Endothelial cell of umbilical vein (primary cell): Measurements from ENCODE around the gene DNAH9. TPM values are rescaled to one million over a fixed set of nuclear protein-coding genes. Genes with fewer than 3 reads are reported as not detected.

Experiments
- BruUV-seq: library from RNA; stranded (reverse); fragments of 400-500 nt; replicated peaks from 2 replicates; lab custom pipeline; 2021; lab: Mats Ljungman, UMichigan
- CTCF ChIA-PET: fragments of 300-600, 350-600 bp; sonication (Branson Sonifier 250); formaldehyde crosslinking; loops from one replicate; lab custom pipeline; 2021; ENCODE audit warnings: antibody characterized with exemption, inconsistent platforms; lab: Charles Lee
- POLR2A ChIA-PET: fragments of 300-600, 350-600 bp; sonication (Branson Sonifier 250); formaldehyde crosslinking; loops from one replicate; lab custom pipeline; 2021; ENCODE audit warnings: antibody characterized with exemption, inconsistent platforms; lab: Charles Lee
- DNase-seq: peaks from one replicate; pipeline ENCODE4 v3.0.0-alpha.2; 2011; ENCODE audit warnings: low read depth, low spot score
- FAIRE-seq: peaks from 2 replicates; lab custom pipeline; 2011; peaks lifted over from hg19 to GRCh38; lab: Jason Lieb, UNC
- H2AFZ ChIP-seq: 2 replicates; pipeline ENCODE4 v1.6.0; 2012; ENCODE audit warnings: low read depth, low read length, control low read depth, inconsistent platforms
- H3K27ac ChIP-seq: 2 replicates; pipeline ENCODE4 v1.5.1; 2011; ENCODE audit warnings: low read depth, mild to moderate bottlenecking, control low read depth, low read length, moderate library complexity; ENCODE audit not compliant: insufficient read depth
- H3K27me3 ChIP-seq, 2 experiments: 2 replicates each; pipeline versions ENCODE4 v1.6.0 to v1.6.1; 2011; ENCODE audit warnings: low read length in 2 of 2, mixed read lengths in 1 of 2; ENCODE audit not compliant: control insufficient read depth in 2 of 2, insufficient read depth in 2 of 2
- H3K36me3 ChIP-seq, 2 experiments: 2 replicates in 1 of 2; 3 replicates in 1 of 2; pipeline ENCODE4 v1.5.1; 2011; ENCODE audit warnings: low read length in 2 of 2, mild to moderate bottlenecking in 1 of 2, moderate library complexity in 1 of 2; ENCODE audit not compliant: control insufficient read depth in 2 of 2, insufficient read depth in 2 of 2; ENCODE audit errors: extremely low read depth in 1 of 2
- H3K4me1 ChIP-seq: 3 replicates; pipeline ENCODE4 v1.5.1; 2011; ENCODE audit warnings: mild to moderate bottlenecking, low read length; ENCODE audit not compliant: control insufficient read depth, insufficient read depth; ENCODE audit errors: extremely low read depth
- H3K4me2 ChIP-seq: 2 replicates; pipeline ENCODE4 v1.6.1; 2011; ENCODE audit warnings: low read length, control low read depth, mixed read lengths; ENCODE audit not compliant: insufficient read depth
- H3K4me3 ChIP-seq, 3 experiments: fragments of 200-600 bp in 1 of 3; sonication (generic), shearing (Covaris generic) in 1 of 3; replicated peaks in 1 of 3; 2 replicates each; pipeline ENCODE4 v1.5.1; 2011 to 2016; ENCODE audit warnings: control low read depth in 3 of 3, low read length in 3 of 3, mild to moderate bottlenecking in 2 of 3, inconsistent platforms in 1 of 3, low read depth in 1 of 3, moderate library complexity in 1 of 3; ENCODE audit not compliant: insufficient read depth in 1 of 3
- H3K79me2 ChIP-seq: 2 replicates; pipeline ENCODE4 v1.6.0; 2012; ENCODE audit warnings: low read length, inconsistent platforms; ENCODE audit not compliant: control insufficient read depth, insufficient read depth
- H3K9ac ChIP-seq: replicated peaks from 2 replicates; pipeline ENCODE3; 2011; ENCODE audit warnings: low read length, control low read depth; ENCODE audit not compliant: insufficient read depth; ENCODE audit errors: extremely low read depth
- H3K9me1 ChIP-seq: replicated peaks from 3 replicates; pipeline ENCODE4 v1.6.0; 2011; ENCODE audit warnings: mild to moderate bottlenecking, low read length; ENCODE audit not compliant: control insufficient read depth, insufficient read depth; ENCODE audit errors: extremely low read depth
- H3K9me3 ChIP-seq: replicated peaks from 2 replicates; pipeline ENCODE4 v1.5.1; 2012; ENCODE audit warnings: low read length, inconsistent platforms; ENCODE audit not compliant: control insufficient read depth, insufficient read depth
- H4K20me1 ChIP-seq: replicated peaks from 2 replicates; pipeline ENCODE3; 2011; ENCODE audit warnings: mild to moderate bottlenecking, low read length; ENCODE audit not compliant: control insufficient read depth, insufficient read depth; ENCODE audit errors: extremely low read depth
- EZH2 ChIP-seq: IDR thresholded peaks from 2 replicates; pipeline ENCODE4 v1.6.1; 2012; ENCODE audit warnings: borderline replicate concordance, low read depth, mild to moderate bottlenecking, moderate library complexity, low read length, inconsistent platforms; ENCODE audit not compliant: severe bottlenecking
- GATA2 ChIP-seq: IDR thresholded peaks from 2 replicates; pipeline ENCODE4 v1.7.0; 2011; ENCODE audit warnings: low read depth, mild to moderate bottlenecking, moderate library complexity, mixed read lengths, low read length; ENCODE audit not compliant: insufficient read length, insufficient read depth
- JUN ChIP-seq: IDR thresholded peaks from 2 replicates; pipeline ENCODE4 v1.6.1; 2011; ENCODE audit warnings: borderline replicate concordance, low read depth; ENCODE audit not compliant: insufficient read length, insufficient read depth
- MAX ChIP-seq: IDR thresholded peaks from 2 replicates; pipeline ENCODE4 v1.6.1; 2011; ENCODE audit not compliant: insufficient read depth, insufficient read length
- MYC ChIP-seq: IDR thresholded peaks from one replicate; pipeline ENCODE4 v1.6.1; 2011; ENCODE audit warnings: mild to moderate bottlenecking, low read depth, low read length
- POLR2A ChIP-seq: IDR thresholded peaks from 2 replicates; pipeline ENCODE4 v1.6.1; 2012; ENCODE audit warnings: low read depth, mild to moderate bottlenecking, control low read depth, low read length
- POLR2AphosphoS5 ChIP-seq: IDR thresholded peaks from 2 replicates; pipeline ENCODE4 v1.6.1; 2012; ENCODE audit warnings: low read depth, mild to moderate bottlenecking, control low read depth, low read length, moderate library complexity; ENCODE audit not compliant: insufficient read depth
- dilution Hi-C: fragments of 300-500 bp; cut with MboI; formaldehyde crosslinking; loops from one replicate; pipeline ENCODE4 v1.15.0; 2019; ENCODE audit warnings: low sequenced_read_pairs; ENCODE audit not compliant: extremely low pct_ligation_motif_present
- intact Hi-C: fragments of 100-400 bp; cut with micrococcal nuclease; formaldehyde crosslinking; loops from one replicate; pipeline ENCODE4 v1.10.0; 2022
- polyA plus RNA-seq, 4 experiments: library from polyadenylated mRNA; depleted of rRNA in 3 of 4; stranded (reverse) in 3 of 4; unstranded in 1 of 4; fragments of >200 nt; gene quantifications; 2 replicates each; pipeline versions ENCODE4 v1.2.1 to v1.2.3, GENCODE V29; 2011 to 2012; ENCODE audit warnings: missing spikeins in 1 of 4
- total RNA-seq: library from RNA; stranded (reverse); gene quantifications from 2 replicates; pipeline ENCODE4 v1.2.3, GENCODE V29; 2021

DNAH9 gene
- total and polyA plus RNA-seq, 2 donors (not counting 3 experiments of a cell fraction or from before 2014, with no cell fraction given) = not detected

GRCh38 chr17:11744696-11745095, 146.4 kb downstream of the DNAH9 start:
- Histone ChIP-seq H3K9me3 (peaks cover 4% of the 10 kb centered on the region), H3K9ac (no peak overlapping the region), H3K9me1 (no peaks in the 10 kb centered on the region), H4K20me1 (no peaks in the 10 kb centered on the region), H3K4me2 (no peak overlapping the region), H3K36me3 (no peaks in the 10 kb centered on the region), H3K4me3 (no peak overlapping the region), H2AFZ (no peak overlapping the region), H3K27me3 (no peaks in the 10 kb centered on the region), H3K4me1 (no peaks in the 10 kb centered on the region), H3K79me2 (no peaks in the 10 kb centered on the region), H3K27ac (no peak overlapping the region)
- DNase-seq (no peak), FAIRE-seq (no peak)
- intact Hi-C loops (no loop called here), dilution Hi-C loops (no loop called here)
- ChIA-PET POLR2A (no interaction called here), CTCF (no interaction called here)
- TF ChIP-seq POLR2A (no peak), EZH2 (no peak), MAX (no peak), POLR2AphosphoS5 (no peak), GATA2 (no peak), MYC (no peak), JUN (no peak)
- BruUV-seq = no TSS peak

DNA sequence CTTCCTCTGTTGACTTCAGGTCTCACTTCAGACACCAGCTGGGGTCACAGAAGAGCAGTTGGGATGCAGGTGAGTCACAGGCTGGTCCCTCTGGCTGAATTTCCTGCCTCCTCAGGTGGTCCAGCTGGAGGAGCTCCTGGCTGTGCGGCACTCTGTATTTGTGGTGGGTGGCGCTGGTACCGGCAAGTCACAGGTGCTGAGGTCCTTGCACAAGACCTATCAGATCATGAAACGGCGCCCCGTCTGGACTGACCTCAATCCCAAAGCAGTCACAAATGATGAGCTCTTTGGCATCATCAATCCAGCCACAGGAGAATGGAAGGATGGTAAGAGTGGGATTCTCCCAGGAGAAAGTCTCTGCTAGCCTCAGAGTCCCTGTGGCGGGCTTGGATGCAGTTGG, 149.2 kb downstream of the DNAH9 start:
- Histone ChIP-seq H3K4me3 (no peak overlapping the region), H3K79me2 (no peaks in the 10 kb centered on the region), H3K36me3 (no peaks in the 10 kb centered on the region), H3K4me1 (no peaks in the 10 kb centered on the region), H4K20me1 (no peaks in the 10 kb centered on the region), H3K27me3 (no peaks in the 10 kb centered on the region), H2AFZ (no peak overlapping the region), H3K4me2 (no peak overlapping the region), H3K9ac (no peak overlapping the region), H3K9me1 (no peaks in the 10 kb centered on the region), H3K27ac (no peak overlapping the region), H3K9me3 (peaks cover 4% of the 10 kb centered on the region)
- dilution Hi-C loops = no loop called here
- no peak for TF ChIP-seq POLR2AphosphoS5
- no peak for TF ChIP-seq EZH2
- TF ChIP-seq MAX = no peak
- no peak for TF ChIP-seq GATA2
- no peak for TF ChIP-seq POLR2A
- no peak for TF ChIP-seq JUN
- POLR2A ChIA-PET = no interaction called here
- intact Hi-C loops = no loop called here
- CTCF ChIA-PET = no interaction called here
- FAIRE-seq (no peak), DNase-seq (no peak)
- BruUV-seq = no TSS peak
